HUES64 (cell line): ENCODE results near the gene PNPLA8.
"Not testable (repeated sequence)": the region's sequence is repeated elsewhere in the genome, so short reads cannot be mapped to it uniquely, and the experiment has no call there.

ENCODE experiments used
- H3K27ac ChIP-seq: 2 replicates; pipeline ENCODE4 v1.7.0; 2013; ENCODE audit warnings: low read depth, low read length, inconsistent platforms
- H3K27me3 ChIP-seq: 2 replicates; pipeline ENCODE4 v1.6.1; 2013; ENCODE audit warnings: mild to moderate bottlenecking, low read length; ENCODE audit not compliant: insufficient read depth
- H3K36me3 ChIP-seq: 2 replicates; pipeline ENCODE4 v1.6.1; 2013; ENCODE audit warnings: mild to moderate bottlenecking, low read length; ENCODE audit not compliant: insufficient read depth
- H3K4me1 ChIP-seq: 2 replicates; pipeline ENCODE4 v1.6.1; 2013; ENCODE audit warnings: mild to moderate bottlenecking, low read length, moderate library complexity; ENCODE audit not compliant: insufficient read depth
- H3K4me3 ChIP-seq: 2 replicates; pipeline ENCODE4 v1.5.1; 2013; ENCODE audit warnings: mild to moderate bottlenecking, low read length, moderate library complexity
- H3K9ac ChIP-seq: 2 replicates; pipeline ENCODE4 v1.6.1; 2013; ENCODE audit warnings: mild to moderate bottlenecking, low read depth, low read length
- H3K9me3 ChIP-seq: 2 replicates; pipeline ENCODE4 v1.6.1; 2013; ENCODE audit warnings: low read depth, low read length; ENCODE audit not compliant: insufficient read depth
- WGBS: fragments of 150-250, 120-280 bp; methylation state at CpG from one replicate; pipeline ENCODE4 v1.1.7; 2013; ENCODE audit warnings: missing lambda C conversion rate; 5-methylcytosine and 5-hydroxymethylcytosine counted together

Gene PNPLA8

GRCh38 chr7:108528183-108528712 is 2.3 kb upstream of the PNPLA8 start:
- Histone ChIP-seq H3K4me1 (peaks cover 17% of the 10 kb centered on the region), H3K27me3 (no peaks in the 10 kb centered on the region), H3K9ac (no peak overlapping the region), H3K4me3 (no peak overlapping the region), H3K27ac (no peak overlapping the region), H3K36me3 (no peaks in the 10 kb centered on the region), H3K9me3 (no peaks in the 10 kb centered on the region)
- 95% methylated on average over 5 of the region's 6 CpGs for WGBS

GRCh38 chr7:108526768-108527017 is 758 bp upstream of the PNPLA8 start:
- Histone ChIP-seq H3K4me3 (peak overlapping the region; percentile 83), H3K36me3 (no peaks in the 10 kb centered on the region), H3K27me3 (no peaks in the 10 kb centered on the region), H3K9me3 (no peaks in the 10 kb centered on the region), H3K9ac (peak overlapping the region; percentile 65), H3K27ac (peak overlapping the region; percentile 92; the same call in 1 of the 2 replicates), H3K4me1 (peaks cover 30% of the 10 kb centered on the region)
- WGBS = 13% methylated on average over 2 of the region's 3 CpGs

GRCh38 chr7:108525327-108525984 is 479 bp downstream of the PNPLA8 start:
- Histone ChIP-seq H3K9ac (peak overlapping the region; percentile 70), H3K27me3 (no peaks in the 10 kb centered on the region), H3K9me3 (no peaks in the 10 kb centered on the region), H3K36me3 (no peaks in the 10 kb centered on the region), H3K4me3 (peak overlapping the region; percentile 83), H3K4me1 (peaks cover 37% of the 10 kb centered on the region), H3K27ac (peak overlapping the region; percentile 95; the same call in 1 of the 2 replicates)
- WGBS = under 1% methylated on average over 22 of the region's 22 CpGs

DNA sequence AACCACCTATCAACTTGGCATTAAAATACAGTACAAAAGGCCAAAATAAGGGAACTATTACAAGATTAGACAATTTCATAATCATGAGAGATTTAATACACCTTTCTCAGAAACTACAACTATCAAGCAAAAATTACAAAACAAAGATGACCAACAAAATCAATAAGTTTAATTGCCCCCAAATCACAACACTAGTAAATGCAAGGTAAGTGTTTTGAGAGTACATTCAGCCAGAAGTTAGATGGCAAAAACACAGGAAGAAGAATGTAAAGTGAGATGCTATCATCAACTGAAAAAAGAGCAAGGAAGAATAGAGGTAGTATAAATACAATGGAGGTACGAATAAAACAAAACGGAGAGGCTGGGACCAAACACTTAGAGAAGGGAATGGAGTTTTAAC is 3.2 kb downstream of the PNPLA8 start:
- H3K27ac ChIP-seq = no peak overlapping the region
- H3K36me3 ChIP-seq = peaks cover 6% of the 10 kb centered on the region; the same call in 1 of the 2 replicates
- H3K9ac ChIP-seq = no peak overlapping the region
- H3K4me1 ChIP-seq = peaks cover 37% of the 10 kb centered on the region
- no peaks in the 10 kb centered on the region for H3K27me3 ChIP-seq
- 0 out of 2 replicates have a peak overlapping the region, but pooled peaks have one; percentile 11 for H3K4me3 ChIP-seq
- H3K9me3 ChIP-seq = no peaks in the 10 kb centered on the region
- WGBS = 81% methylated on average over 2 of the region's 2 CpGs

- 93% methylated on average over 3 of the region's 3 CpGs for WGBS
- H3K9ac ChIP-seq = no peak overlapping the region
- H3K27ac ChIP-seq = no peak overlapping the region
- H3K27me3 ChIP-seq = no peaks in the 10 kb centered on the region
- no peak overlapping the region for H3K4me3 ChIP-seq
- peaks cover 31% of the 10 kb centered on the region for H3K36me3 ChIP-seq
- H3K4me1 ChIP-seq = peaks cover 18% of the 10 kb centered on the region
- H3K9me3 ChIP-seq = no peaks in the 10 kb centered on the region
Observed at GRCh38 chr7:108517951-108518350, 8.0 kb downstream of the PNPLA8 start.

GRCh38 chr7:108515630-108516029 is 10.3 kb downstream of the PNPLA8 start:
- Histone ChIP-seq H3K9me3 (no peaks in the 10 kb centered on the region), H3K4me3 (no peak overlapping the region), H3K4me1 (no peaks in the 10 kb centered on the region), H3K27ac (no peak overlapping the region), H3K27me3 (no peaks in the 10 kb centered on the region), H3K9ac (no peak overlapping the region), H3K36me3 (peaks cover 50% of the 10 kb centered on the region)
- no CpG with 5 or more reads among the region's 2 CpGs for WGBS

DNA sequence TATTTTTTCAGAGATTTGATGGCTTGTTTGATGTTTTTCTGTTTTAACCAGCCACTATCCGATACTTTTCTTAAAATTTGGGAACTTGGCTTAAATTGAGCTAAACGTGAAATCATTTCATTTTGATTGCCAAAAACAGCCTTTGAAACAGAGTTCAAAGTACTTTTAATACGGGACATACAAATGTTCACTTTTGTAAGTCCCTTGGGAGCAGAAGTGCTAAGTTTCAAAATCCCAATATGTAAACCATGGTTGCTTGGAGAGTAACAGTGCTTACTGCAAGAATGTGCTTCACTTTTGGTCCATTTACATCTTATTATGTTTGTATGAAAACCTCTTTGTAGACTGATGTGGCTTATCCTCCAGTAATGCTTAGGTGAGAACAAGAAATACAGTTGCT is 10.9 kb downstream of the PNPLA8 start:
- peaks cover 52% of the 10 kb centered on the region for H3K36me3 ChIP-seq
- no peaks in the 10 kb centered on the region for H3K27me3 ChIP-seq
- H3K9ac ChIP-seq = no peak overlapping the region
- 96% methylated on average over 3 of the region's 3 CpGs for WGBS
- H3K4me1 ChIP-seq = no peaks in the 10 kb centered on the region
- H3K9me3 ChIP-seq = no peaks in the 10 kb centered on the region
- no peak overlapping the region for H3K27ac ChIP-seq
- H3K4me3 ChIP-seq = no peak overlapping the region

- Histone ChIP-seq H3K9me3 (no peaks in the 10 kb centered on the region), H3K4me1 (no peaks in the 10 kb centered on the region), H3K9ac (no peak overlapping the region), H3K27me3 (no peaks in the 10 kb centered on the region), H3K4me3 (no peak overlapping the region), H3K27ac (no peak overlapping the region), H3K36me3 (peaks cover 45% of the 10 kb centered on the region)
- WGBS = 94% methylated on average over 3 of the region's 4 CpGs
Observed at GRCh38 chr7:108511939-108512338, 14.0 kb downstream of the PNPLA8 start.

DNA sequence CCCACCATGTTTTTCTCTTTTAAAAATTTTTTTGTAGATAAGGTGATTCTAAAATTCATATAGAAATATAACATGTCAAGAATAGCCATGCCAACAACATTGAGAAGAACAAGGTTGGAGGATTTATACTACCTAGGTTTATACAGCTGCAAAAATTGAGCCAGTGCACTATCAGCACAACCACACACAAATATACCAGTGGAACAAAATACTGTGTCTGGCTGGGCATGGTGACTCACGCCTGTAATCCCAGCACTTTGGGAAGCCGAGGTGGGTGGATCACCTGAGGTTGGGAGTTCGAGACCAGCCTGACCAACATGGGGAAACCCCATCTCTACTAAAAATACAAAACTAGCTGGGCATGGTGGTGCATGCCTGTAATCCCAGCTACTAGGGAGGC is 21.4 kb downstream of the PNPLA8 start:
- H3K9ac ChIP-seq, H3K27ac ChIP-seq, H3K9me3 ChIP-seq, H3K27me3 ChIP-seq, H3K4me1 ChIP-seq, H3K4me3 ChIP-seq: not testable (repeated sequence)
- WGBS = 100% methylated on average over 3 of the region's 3 CpGs
- H3K36me3 ChIP-seq = peaks cover 17% of the 10 kb centered on the region

- 91% methylated on average over 5 of the region's 5 CpGs for WGBS
- Histone ChIP-seq H3K4me3 (no peak overlapping the region), H3K9me3 (no peaks in the 10 kb centered on the region), H3K27me3 (no peaks in the 10 kb centered on the region), H3K4me1 (no peaks in the 10 kb centered on the region), H3K9ac (no peak overlapping the region), H3K36me3 (peaks cover 17% of the 10 kb centered on the region), H3K27ac (no peak overlapping the region)
Observed at GRCh38 chr7:108503112-108504026, 22.6 kb downstream of the PNPLA8 start.

- H3K4me3 ChIP-seq = no peak overlapping the region
- no peaks in the 10 kb centered on the region for H3K27me3 ChIP-seq
- peaks cover 27% of the 10 kb centered on the region for H3K36me3 ChIP-seq
- H3K9me3 ChIP-seq = no peaks in the 10 kb centered on the region
- no peak overlapping the region for H3K9ac ChIP-seq
- 95% methylated on average over 1 of the region's 1 CpG for WGBS
- H3K4me1 ChIP-seq = no peaks in the 10 kb centered on the region
- H3K27ac ChIP-seq = no peak overlapping the region
Observed at GRCh38 chr7:108499566-108499965, 26.4 kb downstream of the PNPLA8 start.
